RCC 7860 (cell line): Measurements from ENCODE around the gene CTXND1.

Source experiments
- DNase-seq: peaks from one replicate; pipeline ENCODE4 v3.0.0-alpha.2; 2015; ENCODE audit warnings: low spot score
- FAIRE-seq: peaks from 2 replicates; lab custom pipeline; 2012; peaks lifted over from hg19 to GRCh38; lab: Jason Lieb, UNC

CTXND1 gene

GRCh38 chr15:80210611-80211573 is 41.1 kb downstream of the CTXND1 start:
- FAIRE-seq (no peak), DNase-seq (no peak)

GRCh38 chr15:80208758-80209734 is 43.0 kb downstream of the CTXND1 start:
- no peak for FAIRE-seq
- no peak for DNase-seq

DNA sequence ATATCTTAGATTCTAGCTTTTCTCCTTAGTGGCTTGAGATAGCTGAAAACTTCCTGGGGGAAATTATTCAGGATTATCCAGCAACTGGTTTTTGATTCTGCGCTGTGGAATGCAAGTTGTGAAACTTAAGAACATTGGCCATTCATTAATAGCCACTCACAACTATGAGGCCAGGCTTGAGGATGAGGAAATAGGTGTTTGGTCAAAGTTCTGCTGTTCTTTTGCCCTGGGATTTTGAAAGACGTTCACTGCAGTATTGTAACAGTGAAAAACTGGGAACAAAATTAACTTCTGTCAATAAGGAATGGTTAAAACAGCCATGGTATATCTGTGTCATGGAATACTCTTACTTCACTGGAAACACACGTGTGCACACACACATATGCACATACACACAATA is 44.1 kb downstream of the CTXND1 start:
- DNase-seq = no peak
- FAIRE-seq = no peak

- DNase-seq (no peak), FAIRE-seq (no peak)
Measured at GRCh38 chr15:80204231-80204630, 47.8 kb downstream of the CTXND1 start.

DNA sequence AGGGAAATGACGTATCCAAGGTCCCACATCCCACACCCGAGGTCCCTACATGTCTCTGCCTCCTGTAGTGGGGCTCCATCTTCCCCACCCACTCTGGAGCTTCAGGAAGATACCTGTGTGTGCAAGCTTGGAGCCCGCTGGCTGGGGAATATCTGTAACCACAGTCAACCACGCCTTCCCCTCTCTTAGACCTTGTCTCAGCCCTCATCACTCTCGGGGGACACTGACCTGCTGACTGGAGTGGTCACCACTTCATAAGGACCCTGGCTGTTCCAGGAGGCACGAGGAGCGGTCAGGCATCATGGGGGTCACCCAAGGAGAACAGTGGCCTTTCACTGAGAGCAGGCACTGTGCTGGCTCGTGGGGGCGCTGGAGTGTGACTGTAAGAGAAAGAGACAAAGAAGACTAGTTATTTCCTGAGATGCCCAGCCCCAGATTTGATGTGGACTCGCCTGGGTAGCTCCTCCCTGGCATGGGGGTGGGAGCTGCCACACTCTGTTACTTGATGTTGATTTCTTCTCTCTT is 48.6 kb downstream of the CTXND1 start:
- no peak for DNase-seq
- no peak for FAIRE-seq

DNA sequence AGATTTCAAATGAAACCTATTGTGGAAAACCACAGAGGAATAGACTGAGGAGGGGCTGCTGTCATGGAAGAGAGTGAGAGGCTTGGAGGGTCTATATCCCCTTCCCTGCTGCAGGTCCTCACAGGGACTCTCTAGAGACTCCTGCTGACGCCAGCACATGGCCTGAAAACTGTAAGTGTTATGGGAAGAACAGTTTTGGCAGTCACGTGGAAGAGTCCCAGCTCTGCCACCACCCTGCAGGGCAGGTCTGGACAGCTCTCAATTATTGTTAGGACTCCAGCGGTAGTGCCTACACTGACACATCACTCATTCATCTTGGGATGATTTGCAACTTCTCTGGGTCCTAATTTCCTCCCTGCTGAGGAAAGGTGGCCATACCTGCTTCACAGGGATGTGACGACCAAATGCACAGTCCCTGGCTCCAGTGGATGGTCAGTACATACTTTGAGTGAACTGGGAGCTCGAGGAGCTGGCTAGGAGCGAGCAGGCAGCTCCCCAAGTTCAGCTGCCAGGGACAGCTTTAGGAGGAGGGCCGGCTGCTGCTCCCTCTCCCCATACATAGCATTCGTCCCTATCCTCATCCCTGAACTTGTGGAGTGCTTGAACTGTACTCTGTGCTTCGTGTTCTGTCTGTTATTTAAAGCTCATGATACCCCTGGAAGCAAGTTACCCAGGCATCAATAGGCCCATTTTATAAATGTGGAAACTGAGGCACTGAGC is 49.2 kb downstream of the CTXND1 start:
- FAIRE-seq (no peak), DNase-seq (no peak)

DNA sequence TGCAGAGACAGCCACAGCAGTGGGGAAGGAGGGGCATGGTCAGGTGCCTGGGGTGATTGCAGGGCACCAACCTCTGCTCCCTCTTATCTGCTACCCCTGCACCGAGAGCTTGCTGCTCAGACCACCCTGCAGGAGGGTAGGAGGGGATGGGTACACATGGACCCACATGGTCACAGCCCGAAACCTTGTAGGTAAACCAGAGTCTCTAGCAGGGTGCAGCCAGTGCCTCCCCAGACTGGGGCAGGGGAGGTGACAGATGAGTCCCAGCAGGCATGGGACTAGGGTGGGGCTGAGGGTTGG is 50.0 kb downstream of the CTXND1 start:
- FAIRE-seq (no peak), DNase-seq (no peak)

DNA sequence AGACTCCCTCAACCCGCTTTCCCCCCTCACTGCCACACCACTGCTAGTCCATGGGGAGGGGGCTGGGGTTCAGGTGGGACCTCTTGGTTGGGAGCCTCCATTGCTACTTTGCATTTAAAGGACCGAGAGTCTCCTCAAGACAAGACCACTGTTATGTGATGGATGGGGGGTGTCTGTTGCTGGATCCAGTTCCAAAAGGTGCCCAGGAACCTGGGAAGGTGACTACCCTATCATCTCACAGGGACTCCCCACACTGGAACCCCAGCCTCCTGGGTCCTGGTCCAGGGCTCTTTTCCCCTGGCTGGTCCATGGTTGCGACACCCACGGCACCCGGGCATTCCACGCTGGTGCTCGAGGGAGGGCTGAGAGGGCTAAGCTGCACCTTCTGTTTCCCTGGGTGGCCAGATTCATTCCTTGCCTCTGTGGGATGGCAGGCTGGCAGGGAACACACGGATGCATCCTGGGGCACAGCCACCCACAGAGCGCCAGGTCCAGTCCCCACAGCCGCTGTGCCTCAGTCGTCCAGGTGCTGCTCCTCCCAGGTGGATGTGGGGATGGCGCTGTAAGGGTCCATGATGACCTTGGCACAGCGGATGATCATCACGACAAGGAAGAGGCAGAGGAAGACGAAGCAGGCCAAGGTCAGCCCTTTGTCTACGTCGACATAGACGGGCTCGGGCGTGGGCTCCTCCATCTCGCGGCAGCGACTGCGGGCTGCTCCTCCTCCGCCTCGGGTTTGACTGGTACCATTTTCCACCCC is 50.6 kb downstream of the CTXND1 start:
- no peak for FAIRE-seq
- no peak for DNase-seq

GRCh38 chr15:80199869-80200268 is 52.1 kb downstream of the CTXND1 start:
- no peak for FAIRE-seq
- no peak for DNase-seq

DNA sequence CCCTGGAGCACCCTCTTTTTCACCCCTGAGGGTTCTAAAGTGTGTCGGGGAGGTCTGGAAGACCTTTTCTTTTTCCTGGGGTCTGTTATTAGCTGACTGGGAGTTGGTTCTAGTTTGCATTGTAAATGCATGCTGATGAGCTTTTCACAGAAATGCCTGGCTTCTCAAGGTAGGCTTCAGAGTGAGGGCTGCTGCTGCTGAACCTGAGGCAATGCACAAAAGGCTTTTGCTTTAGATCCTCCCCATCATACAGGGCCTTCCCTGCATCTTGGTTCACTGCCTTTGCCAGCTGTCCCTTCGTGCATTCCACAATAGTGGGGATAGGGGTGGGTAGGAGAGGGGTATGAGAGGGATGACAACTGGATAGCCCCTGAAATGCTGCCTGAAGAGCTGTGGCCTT is 52.6 kb downstream of the CTXND1 start:
- DNase-seq (no peak), FAIRE-seq (no peak)

- DNase-seq = no peak
- FAIRE-seq = no peak
Measured at GRCh38 chr15:80194914-80195313, 57.1 kb downstream of the CTXND1 start.

DNA sequence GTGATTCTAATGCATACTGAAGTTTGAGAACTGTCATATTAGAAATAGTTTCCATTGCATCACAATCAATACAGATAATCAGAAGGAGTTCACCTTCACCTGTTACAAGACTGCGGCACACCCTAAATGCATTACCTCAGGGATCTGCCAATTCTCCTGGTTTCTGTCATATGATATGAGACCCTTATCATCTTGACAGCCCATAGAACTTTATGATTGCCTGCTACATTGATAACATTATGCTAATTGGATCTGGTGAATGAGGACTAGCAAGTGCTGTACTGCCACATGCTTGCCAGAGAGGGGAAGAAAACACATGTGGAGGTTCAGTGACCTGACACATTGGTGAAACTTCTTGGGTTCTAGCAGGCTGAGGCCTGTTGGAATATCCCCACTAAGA is 57.8 kb downstream of the CTXND1 start:
- FAIRE-seq (no peak), DNase-seq (no peak)

DNA sequence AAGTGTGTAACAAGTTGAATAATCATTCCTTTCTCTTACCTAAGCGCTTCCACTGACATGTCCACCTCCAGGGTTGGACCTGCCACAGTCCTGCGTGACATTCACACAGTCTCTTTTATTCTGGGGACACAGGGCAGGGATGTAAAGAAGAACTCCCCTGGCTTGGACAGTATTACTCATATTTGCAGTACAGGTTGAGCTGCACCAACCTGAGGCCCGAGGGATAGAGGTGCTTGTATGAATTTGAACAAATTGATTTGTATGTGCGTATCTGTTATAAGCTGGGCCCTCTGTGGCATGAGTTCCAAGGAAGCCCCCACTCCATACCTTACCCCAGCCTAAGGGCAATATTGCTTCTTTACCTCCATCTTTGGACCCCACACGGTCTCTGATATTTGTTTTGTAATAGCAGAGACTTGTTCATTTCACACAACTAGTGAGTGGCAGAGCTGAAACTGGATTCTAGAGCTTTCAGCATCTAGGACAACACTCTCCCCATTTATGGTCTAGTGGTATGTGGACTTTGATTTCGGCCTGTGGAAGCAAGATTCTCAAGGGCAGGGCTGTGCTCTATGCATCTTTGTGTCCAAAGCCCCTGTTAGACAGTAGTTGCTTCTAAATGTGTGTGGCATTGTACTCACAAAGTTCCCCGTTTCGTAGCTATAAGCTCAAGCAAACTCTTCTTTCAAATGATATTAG is 60.0 kb downstream of the CTXND1 start:
- FAIRE-seq (no peak), DNase-seq (no peak)

DNA sequence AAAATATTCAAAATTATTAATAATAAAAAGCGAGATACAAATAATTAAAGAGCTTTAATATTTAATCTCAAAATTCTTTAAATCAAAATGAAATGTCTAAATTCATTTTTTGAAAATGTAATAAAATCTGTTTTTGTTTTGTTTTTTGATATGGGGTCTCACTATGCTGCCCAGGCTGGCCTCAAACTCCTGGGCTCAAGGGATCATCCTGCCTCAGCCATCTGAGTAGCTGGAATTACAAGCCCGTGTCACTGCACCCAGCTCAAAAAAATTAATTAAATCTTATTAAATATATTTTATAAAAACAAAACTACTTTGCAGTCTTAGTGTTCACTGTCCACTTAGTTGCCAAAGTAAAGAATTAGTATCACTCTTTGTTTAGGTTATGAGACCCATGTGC is 60.8 kb downstream of the CTXND1 start:
- FAIRE-seq (no peak), DNase-seq (no peak)

GRCh38 chr15:80188251-80188650 is 63.8 kb downstream of the CTXND1 start:
- no peak for DNase-seq
- no peak for FAIRE-seq

- no peak for FAIRE-seq
- no peak for DNase-seq
Measured at GRCh38 chr15:80186597-80186996, 65.4 kb downstream of the CTXND1 start.

DNA sequence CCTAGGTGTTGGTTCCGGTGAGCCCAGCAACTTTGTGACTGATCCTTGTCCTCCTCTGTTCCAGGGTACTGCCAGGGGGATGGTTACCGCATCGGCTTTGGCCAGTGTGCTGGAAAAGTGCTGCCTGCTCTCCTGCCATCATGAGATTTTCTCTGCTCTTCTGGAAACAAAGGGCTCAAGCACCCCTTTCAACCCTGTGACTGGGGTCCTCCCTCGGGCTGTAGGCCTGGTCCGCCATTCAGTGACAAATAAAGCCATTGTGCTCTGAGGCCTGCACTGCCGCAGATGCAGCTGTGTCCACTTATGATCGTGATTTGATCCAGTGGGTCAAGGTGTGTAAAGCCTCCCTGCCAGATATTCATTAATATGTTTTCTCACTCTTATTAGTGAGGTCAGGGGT is 65.9 kb downstream of the CTXND1 start:
- FAIRE-seq = no peak
- no peak for DNase-seq

- DNase-seq = no peak
- no peak for FAIRE-seq
Measured at GRCh38 chr15:80185152-80185551, 66.9 kb downstream of the CTXND1 start.

DNA sequence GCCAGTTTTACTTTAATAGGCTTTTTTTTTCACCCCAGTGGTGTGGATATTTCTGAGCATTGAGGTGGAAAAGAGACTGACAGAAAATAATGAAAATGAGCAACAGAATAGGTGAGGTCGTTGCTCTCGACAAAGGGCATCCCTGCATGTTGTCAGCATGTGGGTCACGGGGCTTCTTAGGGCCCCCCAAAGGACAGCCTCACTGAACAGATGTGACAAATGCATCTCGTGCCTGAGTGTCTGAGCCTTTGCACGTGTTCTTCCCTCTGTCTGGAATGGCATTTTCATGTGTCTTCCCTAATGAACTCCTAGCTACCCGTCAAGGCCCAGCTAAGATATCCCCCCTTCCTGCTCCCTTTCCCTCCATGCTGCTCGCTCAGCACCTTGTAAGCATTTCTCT is 67.5 kb downstream of the CTXND1 start:
- DNase-seq = no peak
- FAIRE-seq = no peak

DNA sequence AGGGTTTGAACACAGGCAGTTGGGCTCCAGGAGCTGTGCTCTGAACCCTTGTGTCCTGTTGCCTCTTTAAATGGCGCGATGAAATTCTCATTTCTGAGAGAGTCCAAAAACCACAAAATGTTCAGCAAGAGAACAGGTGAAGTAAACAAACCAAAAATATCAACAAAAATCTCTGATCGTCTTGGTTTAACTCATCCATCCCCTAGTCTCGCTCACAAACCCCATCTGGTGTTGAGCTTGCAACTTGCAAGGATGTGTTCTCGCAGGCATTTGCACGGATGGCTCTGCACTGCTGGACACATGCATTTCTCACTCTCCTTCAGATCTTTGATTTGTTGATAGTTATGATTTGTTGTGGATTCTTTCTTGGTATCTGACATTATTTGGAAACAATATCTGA is 68.1 kb downstream of the CTXND1 start:
- FAIRE-seq (no peak), DNase-seq (no peak)
